GM12878 (cell line): ENCODE results near the gene GRB10. TPM values are rescaled to one million over a fixed set of nuclear protein-coding genes. Genes with fewer than 3 reads are reported as not detected.

Source experiments
- ATAC-seq: fragments of 200-7000 bp; cut with Tn5 transposase; 3 replicates; pipeline ENCODE4 v1.9.1; 2020; ENCODE audit warnings: mild to moderate bottlenecking, moderate library complexity
- BruUV-seq: library from RNA; stranded (reverse); fragments of 400-500 nt; replicated peaks from 2 replicates; lab custom pipeline; 2021; lab: Mats Ljungman, UMichigan
- CTCF ChIA-PET: fragments of 300-600 bp; sonication (Branson Sonifier 250); formaldehyde crosslinking; extraction: SDS; loops from one replicate; lab custom pipeline; 2021; ENCODE audit warnings: inconsistent platforms; lab: Yijun Ruan, JAX
- POLR2A ChIA-PET: fragments of 350-600 bp; formaldehyde crosslinking; extraction: SDS; loops from one replicate; lab custom pipeline; 2021; ENCODE audit warnings: inconsistent platforms; lab: Charles Lee
- RAD21 ChIA-PET: fragments of 300-600 bp; sonication (Branson Sonifier 250); formaldehyde crosslinking; loops from one replicate; lab custom pipeline; 2023; ENCODE audit warnings: antibody characterized with exemption; ENCODE audit not compliant: unreplicated experiment; lab: Charles Lee
- SMC1A ChIA-PET: fragments of 300-600 bp; sonication (Branson Sonifier 250); formaldehyde crosslinking; loops from one replicate; lab custom pipeline; 2023; ENCODE audit not compliant: unreplicated experiment, uncharacterized antibody; lab: Charles Lee
- DNase-seq: peaks from one replicate; pipeline ENCODE4 v3.0.0-alpha.2; 2011; ENCODE audit warnings: low read depth, low spot score
- FAIRE-seq: peaks from 3 replicates; lab custom pipeline; 2011; peaks lifted over from hg19 to GRCh38; lab: Jason Lieb, UNC
- H2AFZ ChIP-seq: 2 replicates; pipeline ENCODE4 v1.6.0; 2011; ENCODE audit warnings: low read depth, low read length, control low read depth; ENCODE audit not compliant: control insufficient read depth
- H3K27ac ChIP-seq: 2 replicates; pipeline ENCODE4 v1.5.1; 2011; ENCODE audit warnings: control low read depth; ENCODE audit not compliant: control insufficient read depth, insufficient read depth
- H3K27me3 ChIP-seq, 2 experiments: replicated peaks in 1 of 2; 2 replicates each; pipeline versions ENCODE4 v1.6.0 to v1.6.1; 2011; ENCODE audit warnings: low read length in 1 of 2; ENCODE audit not compliant: control insufficient read depth in 2 of 2, insufficient read depth in 2 of 2
- H3K36me3 ChIP-seq, 2 experiments: 2 replicates each; pipeline ENCODE4 v1.5.1; 2011; ENCODE audit warnings: low read length in 1 of 2; ENCODE audit not compliant: control insufficient read depth in 2 of 2, insufficient read depth in 2 of 2
- H3K4me1 ChIP-seq: 2 replicates; pipeline ENCODE4 v1.6.1; 2011; ENCODE audit warnings: mild to moderate bottlenecking, low read length, moderate library complexity, mixed read lengths; ENCODE audit not compliant: control insufficient read depth, insufficient read depth
- H3K4me2 ChIP-seq: 2 replicates; pipeline ENCODE4 v1.6.0; 2011; ENCODE audit warnings: control low read depth; ENCODE audit not compliant: control insufficient read depth, insufficient read depth
- H3K4me3 ChIP-seq: fragments of 200-600 bp; sonication (generic); 2 replicates; pipeline ENCODE4 v1.5.1; 2016
- H3K79me2 ChIP-seq: 2 replicates; pipeline ENCODE4 v1.6.0; 2011; ENCODE audit warnings: low read length; ENCODE audit not compliant: control insufficient read depth, insufficient read depth
- H3K9ac ChIP-seq: 2 replicates; pipeline ENCODE4 v1.8.0; 2011; ENCODE audit warnings: low read length, control low read depth, mixed read lengths; ENCODE audit not compliant: control insufficient read depth, insufficient read depth
- H3K9me3 ChIP-seq: replicated peaks from 3 replicates; pipeline ENCODE4 v1.5.1; 2011; ENCODE audit warnings: mild to moderate bottlenecking, low read length; ENCODE audit not compliant: control insufficient read depth, insufficient read depth
- H4K20me1 ChIP-seq: 2 replicates; pipeline ENCODE4 v1.6.0; 2011; ENCODE audit not compliant: control insufficient read depth, insufficient read depth
- BCL11A ChIP-seq: IDR thresholded peaks from 2 replicates; pipeline ENCODE4 v1.6.1; 2011; ENCODE audit warnings: low read depth, low read length
- CBX3 ChIP-seq: fragments of 200-600 bp; sonication (generic); IDR thresholded peaks from 2 replicates; pipeline ENCODE4 v1.6.1; 2016; ENCODE audit warnings: low read depth, borderline replicate concordance
- FOS ChIP-seq: IDR thresholded peaks from 3 replicates; pipeline ENCODE4 v1.6.1; 2011; ENCODE audit warnings: borderline replicate concordance; ENCODE audit not compliant: insufficient read length; ENCODE audit errors: extremely low read depth
- HDAC6 ChIP-seq: fragments of 200-600 bp; sonication (generic); IDR thresholded peaks from one replicate; pipeline ENCODE4 v1.8.0; 2017; ENCODE audit warnings: antibody characterized with exemption; ENCODE audit not compliant: unreplicated experiment
- MAX ChIP-seq: IDR thresholded peaks from 2 replicates; pipeline ENCODE4 v1.6.1; 2012; ENCODE audit warnings: low read depth, low read length, improper control_type of control experiment
- NFYA ChIP-seq: IDR thresholded peaks from 2 replicates; pipeline ENCODE4 v1.6.1; 2011; ENCODE audit warnings: low read depth, mild to moderate bottlenecking, low read length, improper control_type of control experiment, borderline replicate concordance
- NFYB ChIP-seq: IDR thresholded peaks from 2 replicates; pipeline ENCODE4 v1.6.1; 2011; ENCODE audit warnings: low read depth, mild to moderate bottlenecking, low read length, improper control_type of control experiment, moderate library complexity; ENCODE audit not compliant: insufficient read depth
- NR2F1 ChIP-seq: fragments of 450-650 bp; conservative IDR thresholded peaks from 2 replicates; pipeline ENCODE4 v1.6.1; 2017; ENCODE audit warnings: mild to moderate bottlenecking
- TCF7 ChIP-seq: IDR thresholded peaks from 2 replicates; pipeline ENCODE4 v1.6.1; 2014; ENCODE audit warnings: antibody characterized with exemption, borderline replicate concordance
- ZNF687 ChIP-seq: fragments of 450-650 bp; IDR thresholded peaks from 2 replicates; pipeline ENCODE4 v1.6.1; 2017; ENCODE audit warnings: mild to moderate bottlenecking, moderate library complexity
- ZSCAN29 ChIP-seq: fragments of 450-650 bp; IDR thresholded peaks from 2 replicates; pipeline ENCODE4 v1.6.1; 2017; ENCODE audit warnings: mild to moderate bottlenecking, moderate library complexity
- WGBS: methylation state at CpG from one replicate; pipeline ENCODE4 v1.1.6; 2016; ENCODE audit warnings: low lambda C conversion rate; ENCODE audit not compliant: insufficient replicate concordance, insufficient coverage; ENCODE audit errors: missing lambda C conversion rate; 5-methylcytosine and 5-hydroxymethylcytosine counted together
- in situ Hi-C: fragments of 300-500 bp; cut with MboI; formaldehyde crosslinking; loops from 9 replicates; pipeline ENCODE4 v1.14.3; 2018; ENCODE audit warnings: mixed read lengths
- intact Hi-C: fragments of 100-400 bp; cut with micrococcal nuclease; formaldehyde crosslinking; loops from one replicate; pipeline ENCODE4 v1.14.2; 2022; ENCODE audit not compliant: unreplicated experiment
- polyA plus RNA-seq, 11 experiments: library from polyadenylated mRNA; depleted of rRNA in 4 of 11; unstranded in 6 of 11; stranded (reverse) in 5 of 11; fragments of >200 nt; fragmentation: Nextera tagmentation in 4 of 11; fragmentation: Illumina TruSeq in 1 of 11; extraction: Ambion mirVana in 4 of 11; extraction: Trizol in 1 of 11; gene quantifications; 1 replicate in 1 of 11; 2 replicates in 10 of 11; pipeline versions ENCODE4 v1.2.1 to v1.2.3, GENCODE V29; 2011 to 2016; ENCODE audit warnings: inconsistent platforms in 2 of 11, missing spikeins in 2 of 11, low read depth in 1 of 11
- total RNA-seq, 4 experiments: library from RNA; depleted of rRNA in 3 of 4; stranded (reverse); fragments of >200 nt in 3 of 4; fragmentation: Illumina TruSeq in 1 of 4; extraction: Trizol in 1 of 4; gene quantifications; 2 replicates each; pipeline versions ENCODE4 v1.2.1 to v1.2.3, GENCODE V29; 2013 to 2021

The GRB10 gene
- total and polyA plus RNA-seq, 10 of the 15 experiments (the other 5 are each of a cell fraction or from before 2014, with no cell fraction given): 0.04 to 0.33 TPM; not detected in 8

- Histone ChIP-seq H2AFZ (no peak overlapping the region), H3K9me3 (no peaks in the 10 kb centered on the region; the same call in 2 of the 3 replicates), H3K79me2 (no peaks in the 10 kb centered on the region), H3K4me3 (no peak overlapping the region), H3K27me3 (peaks cover 0 to 9% of the 10 kb centered on the region in 2 experiments), H3K4me2 (no peak overlapping the region), H4K20me1 (no peaks in the 10 kb centered on the region), H3K36me3 (no peaks in the 10 kb centered on the region), H3K4me1 (no peaks in the 10 kb centered on the region), H3K9ac (no peak overlapping the region), H3K27ac (no peak overlapping the region)
- BruUV-seq: no TSS peak
- RAD21 ChIA-PET: no interaction called here
- WGBS: 22% methylated on average over 61 of the region's 91 CpGs
- TF ChIP-seq HDAC6 (no peak), NR2F1 (no peak), ZSCAN29 (no peak), NFYA (no peak), NFYB (no peak)
- ATAC-seq (no peak), FAIRE-seq (no peak), DNase-seq (no peak)
- SMC1A ChIA-PET: no interaction called here
- POLR2A ChIA-PET: no interaction called here
- in situ Hi-C loops: no loop called here
- CTCF ChIA-PET: no interaction called here
- intact Hi-C loops: no loop called here
Measured at GRCh38 chr7:50792342-50793119, 9.8 kb upstream of the GRB10 start.

GRCh38 chr7:50791938-50792341, 9.2 kb upstream of the GRB10 start:
- POLR2A ChIA-PET: no interaction called here
- no peaks in the 10 kb centered on the region for H3K4me1 ChIP-seq
- H3K9me3 ChIP-seq: no peaks in the 10 kb centered on the region; the same call in 2 of the 3 replicates
- H3K27me3 ChIP-seq: peaks cover 0 to 9% of the 10 kb centered on the region in 2 experiments
- intact Hi-C loops: no loop called here
- H3K36me3 ChIP-seq: no peaks in the 10 kb centered on the region
- H3K9ac ChIP-seq: no peak overlapping the region
- no peak for DNase-seq
- 18% methylated on average over 10 of the region's 10 CpGs for WGBS
- CTCF ChIA-PET: no interaction called here
- SMC1A ChIA-PET: no interaction called here
- no peak for ATAC-seq
- no peaks in the 10 kb centered on the region for H4K20me1 ChIP-seq
- no peak for FAIRE-seq
- no peak overlapping the region for H3K4me2 ChIP-seq
- BruUV-seq: no TSS peak
- RAD21 ChIA-PET: no interaction called here
- H2AFZ ChIP-seq: no peak overlapping the region
- in situ Hi-C loops: no loop called here
- no peaks in the 10 kb centered on the region for H3K79me2 ChIP-seq
- H3K27ac ChIP-seq: no peak overlapping the region
- H3K4me3 ChIP-seq: no peak overlapping the region
- TF ChIP-seq FOS (no peak), ZSCAN29 (no peak), BCL11A (no peak), CBX3 (no peak), MAX (no peak), TCF7 (no peak), ZNF687 (no peak)
